IMR-90 (cell line): Measurements from ENCODE around the gene MBOAT2. TPM values are rescaled to one million over a fixed set of nuclear protein-coding genes. Genes with fewer than 3 reads are reported as not detected.

Source experiments
- ATAC-seq: fragments of 200-7000 bp; cut with Tn5 transposase; 2 replicates; pipeline ENCODE4 v1.9.1; 2020; ENCODE audit warnings: low read depth, mild to moderate bottlenecking, moderate library complexity
- BruUV-seq: library from RNA; stranded (reverse); fragments of 400-500 nt; replicated peaks from 2 replicates; lab custom pipeline; 2021; lab: Mats Ljungman, UMichigan
- CTCF ChIA-PET: fragments of 300-600 bp; formaldehyde crosslinking; extraction: SDS; loops from one replicate; lab custom pipeline; 2021; ENCODE audit warnings: antibody characterized with exemption; lab: Yijun Ruan, JAX
- POLR2A ChIA-PET: fragments of 300-600 bp; sonication (Branson Sonifier 250); formaldehyde crosslinking; loops from one replicate; lab custom pipeline; 2022; ENCODE audit warnings: antibody characterized with exemption; ENCODE audit not compliant: unreplicated experiment; lab: Charles Lee
- DNase-seq: peaks from one replicate; pipeline ENCODE4 v3.0.0; 2013
- H2AFZ ChIP-seq: replicated peaks from 2 replicates; pipeline ENCODE3; 2013; ENCODE audit warnings: low read length, mild to moderate bottlenecking; ENCODE audit not compliant: poor library complexity
- H2AK5ac ChIP-seq: 2 replicates; pipeline ENCODE4 v1.6.1; 2013; ENCODE audit warnings: low read depth, low read length, inconsistent platforms
- H2AK9ac ChIP-seq: replicated peaks from 2 replicates; pipeline ENCODE3; 2013; ENCODE audit warnings: mild to moderate bottlenecking, low read depth, low read length, moderate library complexity; ENCODE audit not compliant: poor library complexity
- H2BK120ac ChIP-seq: 2 replicates; pipeline ENCODE4 v1.6.1; 2013; ENCODE audit warnings: low read depth, low read length, inconsistent platforms
- H2BK15ac ChIP-seq: 3 replicates; pipeline ENCODE4 v1.6.1; 2013; ENCODE audit warnings: low read depth, low read length, inconsistent platforms
- H2BK20ac ChIP-seq: 2 replicates; pipeline ENCODE4 v1.6.1; 2013; ENCODE audit warnings: low read depth, mild to moderate bottlenecking, inconsistent platforms, low read length, moderate library complexity
- H2BK5ac ChIP-seq: 2 replicates; pipeline ENCODE4 v1.6.1; 2013; ENCODE audit warnings: mild to moderate bottlenecking, low read depth, low read length, inconsistent platforms; ENCODE audit not compliant: poor library complexity, severe bottlenecking
- H3K14ac ChIP-seq: replicated peaks from 2 replicates; pipeline ENCODE4 v1.6.1; 2013; ENCODE audit warnings: low read depth, low read length, inconsistent platforms
- H3K18ac ChIP-seq: 2 replicates; pipeline ENCODE4 v1.6.1; 2013; ENCODE audit warnings: low read depth, low read length, control low read depth
- H3K23ac ChIP-seq: 2 replicates; pipeline ENCODE4 v1.6.1; 2013; ENCODE audit warnings: low read depth, low read length, inconsistent platforms
- H3K27ac ChIP-seq: 2 replicates; pipeline ENCODE4 v1.5.1; 2013; ENCODE audit warnings: mild to moderate bottlenecking, control low read depth, low read length; ENCODE audit not compliant: insufficient read depth
- H3K27me3 ChIP-seq: 2 replicates; pipeline ENCODE4 v1.6.1; 2013; ENCODE audit warnings: low read length; ENCODE audit not compliant: control insufficient read depth, insufficient read depth
- H3K36me3 ChIP-seq: 2 replicates; pipeline ENCODE4 v1.6.1; 2013; ENCODE audit warnings: low read length, mixed read lengths; ENCODE audit not compliant: control insufficient read depth, insufficient read depth
- H3K4ac ChIP-seq: 2 replicates; pipeline ENCODE4 v1.6.1; 2013; ENCODE audit warnings: low read depth, low read length, inconsistent platforms
- H3K4me1 ChIP-seq: 2 replicates; pipeline ENCODE4 v1.6.1; 2013; ENCODE audit warnings: low read length, mixed read lengths; ENCODE audit not compliant: control insufficient read depth, insufficient read depth
- H3K4me2 ChIP-seq: 2 replicates; pipeline ENCODE4 v1.6.1; 2013; ENCODE audit warnings: low read depth, mild to moderate bottlenecking, control low read depth, low read length, moderate library complexity
- H3K4me3 ChIP-seq: 2 replicates; pipeline ENCODE4 v1.5.1; 2013; ENCODE audit warnings: low read depth, mild to moderate bottlenecking, control low read depth, low read length, moderate library complexity; ENCODE audit not compliant: insufficient read depth
- H3K56ac ChIP-seq: 2 replicates; pipeline ENCODE4 v1.6.1; 2013; ENCODE audit warnings: low read length, inconsistent platforms; ENCODE audit not compliant: insufficient read depth; ENCODE audit errors: extremely low read depth
- H3K79me1 ChIP-seq, 2 experiments: 2 replicates each; pipeline ENCODE4 v1.6.1; 2013; ENCODE audit warnings: low read length in 2 of 2, inconsistent platforms in 1 of 2, low read depth in 1 of 2
- H3K9ac ChIP-seq: 2 replicates; pipeline ENCODE4 v1.6.1; 2013; ENCODE audit warnings: low read depth, low read length, control low read depth
- H3K9me1 ChIP-seq: 2 replicates; pipeline ENCODE4 v1.6.1; 2013; ENCODE audit warnings: low read length, inconsistent platforms; ENCODE audit not compliant: insufficient read depth
- H3K9me3 ChIP-seq: 2 replicates; pipeline ENCODE4 v1.6.1; 2013; ENCODE audit warnings: low read length; ENCODE audit not compliant: control insufficient read depth, insufficient read depth
- H4K20me1 ChIP-seq: 2 replicates; pipeline ENCODE4 v1.6.1; 2013; ENCODE audit warnings: low read length, inconsistent platforms; ENCODE audit not compliant: insufficient read depth
- H4K5ac ChIP-seq: 2 replicates; pipeline ENCODE4 v1.6.1; 2013; ENCODE audit warnings: mild to moderate bottlenecking, low read depth, low read length, control low read depth
- H4K8ac ChIP-seq, 2 experiments: 2 replicates each; pipeline ENCODE4 v1.6.1; 2013; ENCODE audit warnings: low read depth in 2 of 2, low read length in 2 of 2, control low read depth in 1 of 2, inconsistent platforms in 1 of 2
- H4K91ac ChIP-seq: 2 replicates; pipeline ENCODE4 v1.6.1; 2013; ENCODE audit warnings: low read depth, low read length, inconsistent platforms; ENCODE audit not compliant: insufficient read depth
- BHLHE40 ChIP-seq: fragments of 150-350 bp; IDR thresholded peaks from 2 replicates; pipeline ENCODE4 v1.6.1; 2016; ENCODE audit warnings: mild to moderate bottlenecking, low read depth, low read length
- CEBPB ChIP-seq: IDR thresholded peaks from 2 replicates; pipeline ENCODE4 v1.6.1; 2012; ENCODE audit warnings: low read depth, low read length, improper control_type of control experiment
- CHD1 ChIP-seq: IDR thresholded peaks from 2 replicates; pipeline ENCODE4 v1.6.1; 2012; ENCODE audit warnings: low read depth, low read length, improper control_type of control experiment
- CTCF ChIP-seq: conservative IDR thresholded peaks from 2 replicates; pipeline ENCODE4 v1.5.1; 2012; ENCODE audit warnings: mild to moderate bottlenecking, low read depth, low read length, improper control_type of control experiment
- FOS ChIP-seq: fragments of 150-350 bp; IDR thresholded peaks from 2 replicates; pipeline ENCODE4 v1.6.1; 2016; ENCODE audit warnings: low read depth, low read length
- MAZ ChIP-seq: IDR thresholded peaks from 2 replicates; pipeline ENCODE4 v1.6.1; 2012; ENCODE audit warnings: low read depth, mild to moderate bottlenecking, low read length, improper control_type of control experiment, moderate library complexity, borderline replicate concordance
- MXI1 ChIP-seq: IDR thresholded peaks from 2 replicates; pipeline ENCODE4 v1.6.1; 2012; ENCODE audit warnings: low read depth, mild to moderate bottlenecking, low read length, moderate library complexity, borderline replicate concordance
- NFE2L2 ChIP-seq: fragments of 150-350 bp; IDR thresholded peaks from 2 replicates; pipeline ENCODE4 v1.6.1; 2016; ENCODE audit warnings: low read depth, mild to moderate bottlenecking, low read length
- POLR2A ChIP-seq: IDR thresholded peaks from 2 replicates; pipeline ENCODE4 v1.6.1; 2012; ENCODE audit warnings: mild to moderate bottlenecking, low read depth, low read length
- RAD21 ChIP-seq: IDR thresholded peaks from 2 replicates; pipeline ENCODE4 v1.6.1; 2012; ENCODE audit warnings: low read length, improper control_type of control experiment
- RCOR1 ChIP-seq: IDR thresholded peaks from 2 replicates; pipeline ENCODE4 v1.6.1; 2012; ENCODE audit warnings: mild to moderate bottlenecking, low read length, improper control_type of control experiment; ENCODE audit not compliant: insufficient replicate concordance
- RFX5 ChIP-seq: IDR thresholded peaks from 2 replicates; pipeline ENCODE4 v1.8.0; 2012; ENCODE audit warnings: low read depth, mild to moderate bottlenecking, low read length, moderate library complexity
- WGBS, 2 experiments: methylation state at CpG; one replicate each; pipeline versions ENCODE4 v1.1.5 to v1.1.7; 2013; ENCODE audit warnings: missing lambda C conversion rate in 2 of 2; ENCODE audit not compliant: insufficient read length in 1 of 2; ENCODE audit errors: extremely low coverage in 2 of 2; 5-methylcytosine and 5-hydroxymethylcytosine counted together
- dilution Hi-C: fragments of 300-500 bp; cut with HindIII; formaldehyde crosslinking; loops from one replicate; pipeline ENCODE4 v1.14.3; 2018; ENCODE audit warnings: low sequenced_read_pairs; ENCODE audit not compliant: unreplicated experiment
- in situ Hi-C: fragments of 300-500 bp; cut with MboI; formaldehyde crosslinking; loops from 3 replicates; pipeline ENCODE4 v1.14.3; 2019; ENCODE audit warnings: low sequenced_read_pairs, inconsistent platforms, mixed read lengths
- intact Hi-C: fragments of 100-400 bp; cut with micrococcal nuclease; formaldehyde crosslinking; loops from 2 replicates; pipeline ENCODE4 v1.10.0; 2022
- polyA plus RNA-seq, 3 experiments: library from polyadenylated mRNA; depleted of rRNA; stranded (reverse); fragments of >200 nt; gene quantifications; 2 replicates each; pipeline ENCODE4 v1.2.3, GENCODE V29; 2012; ENCODE audit warnings: low replicate concordance in 1 of 3
- total RNA-seq: library from RNA; depleted of rRNA; stranded (reverse); fragments of >200 nt; gene quantifications from 2 replicates; pipeline ENCODE4 v1.2.3, GENCODE V29; 2012
- TF ChIP-seq, protein P1 (sequence below): fragments of 150-350 bp; IDR thresholded peaks from 2 replicates; pipeline ENCODE4 v1.6.1; 2016; ENCODE audit warnings: low read depth, mild to moderate bottlenecking, low read length, moderate library complexity, borderline replicate concordance

Gene MBOAT2
- total and polyA plus RNA-seq, 2 of the 4 experiments (the other 2 are of a cell fraction), result 33.9 to 102 TPM

- no peak overlapping the region for H3K27ac ChIP-seq
- no peaks in the 10 kb centered on the region for H3K79me1 ChIP-seq
- POLR2A ChIA-PET, result no interaction called here
- H2BK120ac ChIP-seq, result no peak overlapping the region
- H3K4me1 ChIP-seq, result peaks cover 3% of the 10 kb centered on the region; the same call in 1 of the 2 replicates
- no peak overlapping the region for H4K5ac ChIP-seq
- dilution Hi-C loops (no loop called here), in situ Hi-C loops (no loop called here), intact Hi-C loops (no loop called here)
- no peaks in the 10 kb centered on the region for H3K9me1 ChIP-seq
- no peak overlapping the region for H2BK20ac ChIP-seq
- no peak overlapping the region for H3K23ac ChIP-seq
- H4K91ac ChIP-seq, result no peak overlapping the region
- no peak overlapping the region for H3K56ac ChIP-seq
- H3K18ac ChIP-seq, result no peak overlapping the region
- H3K27me3 ChIP-seq, result no peaks in the 10 kb centered on the region; the same call in 1 of the 2 replicates
- no peak overlapping the region for H2AFZ ChIP-seq
- H2BK5ac ChIP-seq, result no peak overlapping the region
- 83% methylated on average over 2 of the region's 7 CpGs; no CpG with 5 or more reads in 1 of the 2 experiments for WGBS, 2 experiments
- CTCF ChIA-PET, result no interaction called here
- no peaks in the 10 kb centered on the region for H4K20me1 ChIP-seq
- H3K9ac ChIP-seq, result no peak overlapping the region
- DNase-seq (no peak), ATAC-seq (no peak)
- H3K36me3 ChIP-seq, result no peaks in the 10 kb centered on the region
- no peak overlapping the region for H2AK9ac ChIP-seq
- H3K4me2 ChIP-seq, result no peak overlapping the region
- H3K9me3 ChIP-seq, result no peaks in the 10 kb centered on the region
- H3K4me3 ChIP-seq, result no peak overlapping the region
- TF ChIP-seq FOS (no peak), NFE2L2 (no peak), POLR2A (no peak), BHLHE40 (no peak), CTCF (no peak), RAD21 (no peak), RCOR1 (no peak), MAZ (no peak), MXI1 (no peak), CHD1 (no peak), RFX5 (no peak), CEBPB (no peak)
- TF ChIP-seq, protein P1, sequence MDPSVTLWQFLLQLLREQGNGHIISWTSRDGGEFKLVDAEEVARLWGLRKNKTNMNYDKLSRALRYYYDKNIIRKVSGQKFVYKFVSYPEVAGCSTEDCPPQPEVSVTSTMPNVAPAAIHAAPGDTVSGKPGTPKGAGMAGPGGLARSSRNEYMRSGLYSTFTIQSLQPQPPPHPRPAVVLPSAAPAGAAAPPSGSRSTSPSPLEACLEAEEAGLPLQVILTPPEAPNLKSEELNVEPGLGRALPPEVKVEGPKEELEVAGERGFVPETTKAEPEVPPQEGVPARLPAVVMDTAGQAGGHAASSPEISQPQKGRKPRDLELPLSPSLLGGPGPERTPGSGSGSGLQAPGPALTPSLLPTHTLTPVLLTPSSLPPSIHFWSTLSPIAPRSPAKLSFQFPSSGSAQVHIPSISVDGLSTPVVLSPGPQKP, result no peak
- no peak overlapping the region for H2BK15ac ChIP-seq
- H3K4ac ChIP-seq, result no peak overlapping the region
- no TSS peak for BruUV-seq
- no peak overlapping the region for H3K14ac ChIP-seq
- no peak overlapping the region for H2AK5ac ChIP-seq
- H4K8ac ChIP-seq, result no peak overlapping the region
These were observed 42.1 kb upstream of the MBOAT2 start for GRCh38 chr2:9045595-9045994.
